Osteocyte (in vitro differentiated cells): Measurements from ENCODE around the gene ZNF827. TPM values are rescaled to one million over a fixed set of nuclear protein-coding genes. Genes with fewer than 3 reads are reported as not detected.

ENCODE experiments used
- DNase-seq: peaks from one replicate; pipeline ENCODE4 v3.0.0; 2021; ENCODE audit warnings: mixed read lengths; ENCODE audit not compliant: unreplicated experiment; ENCODE audit errors: extremely low spot score
- H3K27ac Mint-ChIP-seq: one replicate; pipeline ENCODE4 v1.8.0; 2021; ENCODE audit warnings: mild to moderate bottlenecking, mixed read lengths; ENCODE audit not compliant: unreplicated experiment
- H3K27me3 Mint-ChIP-seq: one replicate; pipeline ENCODE4 v1.8.0; 2021; ENCODE audit warnings: mixed read lengths; ENCODE audit not compliant: unreplicated experiment
- H3K36me3 Mint-ChIP-seq: one replicate; pipeline ENCODE4 v1.8.0; 2021; ENCODE audit warnings: mixed read lengths; ENCODE audit not compliant: unreplicated experiment
- H3K4me1 Mint-ChIP-seq: one replicate; pipeline ENCODE4 v1.8.0; 2021; ENCODE audit warnings: mixed read lengths; ENCODE audit not compliant: unreplicated experiment
- H3K4me3 Mint-ChIP-seq: one replicate; pipeline ENCODE4 v1.8.0; 2021; ENCODE audit warnings: mild to moderate bottlenecking, moderate library complexity, mixed read lengths; ENCODE audit not compliant: unreplicated experiment
- H3K9me3 Mint-ChIP-seq: one replicate; pipeline ENCODE4 v1.8.0; 2021; ENCODE audit warnings: mixed read lengths; ENCODE audit not compliant: unreplicated experiment
- total RNA-seq: library from RNA; stranded (reverse); gene quantifications from 2 replicates; pipeline ENCODE4 v1.2.1, GENCODE V29; 2021
- TF ChIP-seq, protein P1 (sequence below): fragments of 200-600 bp; sonication (generic); IDR thresholded peaks from 2 replicates; pipeline ENCODE4 v1.5.0; 2021; ENCODE audit warnings: antibody characterized with exemption, mild to moderate bottlenecking, moderate library complexity

Gene ZNF827
- total RNA-seq, 1 donor from 2014 or later = 22.5 TPM

GRCh38 chr4:145885666-145886065 is 53.0 kb downstream of the ZNF827 start:
- DNase-seq = no peak

GRCh38 chr4:145884775-145885174 is 53.8 kb downstream of the ZNF827 start:
- no peak for DNase-seq
- Mint-ChIP-seq H3K4me3 (no peak overlapping the region), H3K9me3 (no peaks in the 10 kb centered on the region), H3K4me1 (peaks cover 22% of the 10 kb centered on the region), H3K27ac (no peak overlapping the region), H3K36me3 (peaks cover 28% of the 10 kb centered on the region), H3K27me3 (no peaks in the 10 kb centered on the region)
- TF ChIP-seq, protein P1, sequence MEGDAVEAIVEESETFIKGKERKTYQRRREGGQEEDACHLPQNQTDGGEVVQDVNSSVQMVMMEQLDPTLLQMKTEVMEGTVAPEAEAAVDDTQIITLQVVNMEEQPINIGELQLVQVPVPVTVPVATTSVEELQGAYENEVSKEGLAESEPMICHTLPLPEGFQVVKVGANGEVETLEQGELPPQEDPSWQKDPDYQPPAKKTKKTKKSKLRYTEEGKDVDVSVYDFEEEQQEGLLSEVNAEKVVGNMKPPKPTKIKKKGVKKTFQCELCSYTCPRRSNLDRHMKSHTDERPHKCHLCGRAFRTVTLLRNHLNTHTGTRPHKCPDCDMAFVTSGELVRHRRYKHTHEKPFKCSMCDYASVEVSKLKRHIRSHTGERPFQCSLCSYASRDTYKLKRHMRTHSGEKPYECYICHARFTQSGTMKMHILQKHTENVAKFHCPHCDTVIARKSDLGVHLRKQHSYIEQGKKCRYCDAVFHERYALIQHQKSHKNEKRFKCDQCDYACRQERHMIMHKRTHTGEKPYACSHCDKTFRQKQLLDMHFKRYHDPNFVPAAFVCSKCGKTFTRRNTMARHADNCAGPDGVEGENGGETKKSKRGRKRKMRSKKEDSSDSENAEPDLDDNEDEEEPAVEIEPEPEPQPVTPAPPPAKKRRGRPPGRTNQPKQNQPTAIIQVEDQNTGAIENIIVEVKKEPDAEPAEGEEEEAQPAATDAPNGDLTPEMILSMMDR = no peak

More at GRCh38 chr4:145885666-145886065, 53.0 kb downstream of the ZNF827 start:
- Mint-ChIP-seq H3K36me3 (peaks cover 26% of the 10 kb centered on the region), H3K27me3 (no peaks in the 10 kb centered on the region), H3K4me3 (no peak overlapping the region), H3K4me1 (peaks cover 20% of the 10 kb centered on the region), H3K27ac (no peak overlapping the region), H3K9me3 (no peaks in the 10 kb centered on the region)
- TF ChIP-seq, protein P1 = no peak

GRCh38 chr4:145883101-145883694 is 55.4 kb downstream of the ZNF827 start:
- TF ChIP-seq, protein P1 = no peak
- H3K27ac Mint-ChIP-seq = no peak overlapping the region
- DNase-seq = no peak
- H3K4me3 Mint-ChIP-seq = no peak overlapping the region
- H3K27me3 Mint-ChIP-seq = no peaks in the 10 kb centered on the region
- no peaks in the 10 kb centered on the region for H3K9me3 Mint-ChIP-seq
- H3K36me3 Mint-ChIP-seq = peaks cover 28% of the 10 kb centered on the region
- H3K4me1 Mint-ChIP-seq = peaks cover 35% of the 10 kb centered on the region

DNA sequence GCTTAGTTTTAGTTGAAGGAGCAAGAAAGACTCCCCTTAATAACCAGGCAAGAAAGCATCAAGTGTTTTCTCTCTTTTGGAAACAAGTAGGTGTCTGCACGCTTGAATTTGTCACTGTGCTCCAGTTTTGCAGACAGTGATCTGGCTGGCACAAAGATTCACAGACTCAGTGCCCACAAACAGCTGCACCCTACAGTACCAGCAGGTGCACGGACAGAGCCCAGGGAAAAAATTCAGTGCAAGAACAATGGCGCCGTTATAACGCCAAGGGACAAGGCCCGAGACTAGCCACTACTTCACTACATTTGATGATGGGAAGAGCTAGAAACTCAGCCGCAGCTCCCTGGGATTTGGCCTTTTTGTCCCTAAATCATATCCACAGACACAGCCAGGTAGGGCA is 56.0 kb downstream of the ZNF827 start:
- no peak overlapping the region for H3K27ac Mint-ChIP-seq
- H3K4me1 Mint-ChIP-seq = peaks cover 35% of the 10 kb centered on the region
- H3K27me3 Mint-ChIP-seq = no peaks in the 10 kb centered on the region
- H3K4me3 Mint-ChIP-seq = no peak overlapping the region
- no peaks in the 10 kb centered on the region for H3K9me3 Mint-ChIP-seq
- TF ChIP-seq, protein P1 = no peak
- peaks cover 30% of the 10 kb centered on the region for H3K36me3 Mint-ChIP-seq
- DNase-seq = no peak

- Mint-ChIP-seq H3K4me3 (no peak overlapping the region), H3K27me3 (no peaks in the 10 kb centered on the region), H3K27ac (no peak overlapping the region), H3K9me3 (no peaks in the 10 kb centered on the region), H3K4me1 (peaks cover 32% of the 10 kb centered on the region), H3K36me3 (peaks cover 30% of the 10 kb centered on the region)
- DNase-seq = no peak
- TF ChIP-seq, protein P1 = no peak
Observed at GRCh38 chr4:145881989-145882388, 56.6 kb downstream of the ZNF827 start.
